WTC11 (cell line): Measurements from ENCODE around the gene MGMT.

Experiments used
- CBFB ChIP-seq: sonication (generic); formaldehyde crosslinking; IDR thresholded peaks from 2 replicates; pipeline ENCODE4 v1.8.1; 2022; ENCODE audit warnings: mild to moderate bottlenecking, low read depth, missing genetic modification reagents
- TEAD4 ChIP-seq: sonication (generic); formaldehyde crosslinking; IDR thresholded peaks from 2 replicates; pipeline ENCODE4 v1.8.0; 2022; ENCODE audit warnings: mild to moderate bottlenecking, missing genetic modification reagents

- TF ChIP-seq CBFB: no peak
- no peak for TF ChIP-seq TEAD4 (CRISPR knock-in tag)
Observed at GRCh38 chr10:129524936-129525335, 57.9 kb downstream of the MGMT start.
